Neural cell (in vitro differentiated cells): ENCODE results near the gene NFILZ. TPM values are rescaled to one million over a fixed set of nuclear protein-coding genes. Genes with fewer than 3 reads are reported as not detected.

Source experiments
- H2AFZ ChIP-seq: fragments of 200-600, 300-800 bp; sonication (generic), shearing (Covaris generic); 2 replicates; pipeline ENCODE4 v1.6.0; 2014; ENCODE audit warnings: low read depth, mild to moderate bottlenecking, antibody characterized with exemption, low read length, moderate library complexity
- H3F3A ChIP-seq: fragments of 200-600 bp; shearing (Covaris generic); 2 replicates; pipeline ENCODE4 v1.6.1; 2016; ENCODE audit warnings: mild to moderate bottlenecking, moderate library complexity, mixed read lengths, antibody characterized with exemption, low read length; ENCODE audit not compliant: insufficient read depth, poor library complexity, severe bottlenecking
- H3K27ac ChIP-seq: fragments of 200-600, 300-800 bp; sonication (generic), shearing (Covaris generic); 2 replicates; pipeline ENCODE4 v1.5.1; 2014; ENCODE audit warnings: mild to moderate bottlenecking, low read length, moderate library complexity
- H3K27me3 ChIP-seq: fragments of 300-800, 200-600 bp; sonication (generic), shearing (Covaris generic); 2 replicates; pipeline ENCODE4 v1.6.0; 2014; ENCODE audit warnings: mild to moderate bottlenecking, low read depth, low read length, moderate library complexity; ENCODE audit not compliant: insufficient read depth
- H3K36me3 ChIP-seq: fragments of 300-800, 200-600 bp; sonication (generic), shearing (Covaris generic); 2 replicates; pipeline ENCODE4 v1.5.1; 2014; ENCODE audit warnings: mild to moderate bottlenecking, antibody characterized with exemption, low read length, moderate library complexity; ENCODE audit not compliant: insufficient read depth
- H3K4me2 ChIP-seq: fragments of 300-800, 200-600 bp; sonication (generic), shearing (Covaris generic); 2 replicates; pipeline ENCODE4 v1.6.0; 2014; ENCODE audit warnings: mild to moderate bottlenecking, low read length
- H3K4me3 ChIP-seq: fragments of 300-800, 200-600 bp; sonication (generic), shearing (Covaris generic); 2 replicates; pipeline ENCODE4 v1.5.1; 2014; ENCODE audit warnings: mild to moderate bottlenecking, low read length, moderate library complexity
- H3K79me2 ChIP-seq: fragments of 200-600 bp; shearing (Covaris generic); replicated peaks from 2 replicates; pipeline ENCODE4 v1.6.0; 2014; ENCODE audit warnings: mild to moderate bottlenecking, low read length, moderate library complexity; ENCODE audit not compliant: insufficient read depth
- H3K9ac ChIP-seq: fragments of 300-800, 200-600 bp; sonication (generic), shearing (Covaris generic); 2 replicates; pipeline ENCODE4 v1.6.1; 2016; ENCODE audit warnings: mild to moderate bottlenecking, low read length, mixed read lengths
- H3K9me2 ChIP-seq: fragments of 200-600 bp; shearing (Covaris generic); 2 replicates; pipeline ENCODE4 v1.6.1; 2016; ENCODE audit warnings: mild to moderate bottlenecking, low read length, mixed read lengths; ENCODE audit not compliant: insufficient read depth
- H3K9me3 ChIP-seq: fragments of 200-600, 300-800 bp; sonication (generic), shearing (Covaris generic); 2 replicates; pipeline ENCODE4 v1.6.1; 2016; ENCODE audit warnings: mild to moderate bottlenecking, mixed run types, low read length, moderate library complexity, mixed read lengths
- H4K20me1 ChIP-seq: fragments of 200-600 bp; shearing (Covaris generic); 2 replicates; pipeline ENCODE4 v1.6.1; 2016; ENCODE audit warnings: mild to moderate bottlenecking, mixed run types; ENCODE audit not compliant: insufficient read depth
- CTCF ChIP-seq: fragments of 450-650 bp; IDR thresholded peaks from 2 replicates; pipeline ENCODE4 v1.5.1; 2014; ENCODE audit warnings: antibody characterized with exemption, mild to moderate bottlenecking, moderate library complexity; ENCODE audit not compliant: poor library complexity, severe bottlenecking
- EP300 ChIP-seq: fragments of 450-650 bp; conservative IDR thresholded peaks from 2 replicates; pipeline ENCODE4 v1.6.1; 2014; ENCODE audit warnings: antibody characterized with exemption, mild to moderate bottlenecking, moderate library complexity; ENCODE audit not compliant: poor library complexity, severe bottlenecking
- EZH2 ChIP-seq: fragments of 200-600, 300-800 bp; shearing (Covaris generic), sonication (generic); IDR thresholded peaks from 2 replicates; pipeline ENCODE4 v1.6.1; 2014; ENCODE audit warnings: antibody characterized with exemption, low read length, borderline replicate concordance, mild to moderate bottlenecking; ENCODE audit not compliant: insufficient read depth, poor library complexity, severe bottlenecking
- MXI1 ChIP-seq: fragments of 450-650 bp; conservative IDR thresholded peaks from 2 replicates; pipeline ENCODE4 v1.6.1; 2014; ENCODE audit warnings: antibody characterized with exemption, mild to moderate bottlenecking; ENCODE audit not compliant: poor library complexity, severe bottlenecking
- POLR2AphosphoS5 ChIP-seq: IDR thresholded peaks from 2 replicates; pipeline ENCODE4 v1.6.1; 2012
- RAD21 ChIP-seq: fragments of 450-650 bp; conservative IDR thresholded peaks from 2 replicates; pipeline ENCODE4 v1.6.1; 2014; ENCODE audit warnings: antibody characterized with exemption, mild to moderate bottlenecking, moderate library complexity
- REST ChIP-seq: IDR thresholded peaks from 2 replicates; pipeline ENCODE4 v1.6.1; 2012; ENCODE audit warnings: borderline replicate concordance
- SMC3 ChIP-seq: fragments of 450-650 bp; conservative IDR thresholded peaks from 2 replicates; pipeline ENCODE4 v1.6.1; 2014; ENCODE audit warnings: antibody characterized with exemption, mild to moderate bottlenecking, moderate library complexity; ENCODE audit not compliant: poor library complexity
- TAF1 ChIP-seq: IDR thresholded peaks from 2 replicates; pipeline ENCODE4 v1.6.1; 2012; ENCODE audit warnings: low read depth
- polyA plus RNA-seq: library from polyadenylated mRNA; depleted of rRNA; stranded (reverse); fragments of >200 nt; gene quantifications from 2 replicates; pipeline ENCODE4 v1.2.3, GENCODE V29; 2014

Gene NFILZ
- polyA plus RNA-seq, 1 donor from 2014 or later, result not detected

- H3K27me3 ChIP-seq, result no peaks in the 10 kb centered on the region
- H3K36me3 ChIP-seq, result no peaks in the 10 kb centered on the region
- no peaks in the 10 kb centered on the region for H3K9me3 ChIP-seq
- no peak overlapping the region for H2AFZ ChIP-seq
- no peak for TF ChIP-seq EP300
- TF ChIP-seq EZH2, result no peak
- no peak for TF ChIP-seq TAF1
- no peak for TF ChIP-seq REST
- no peak for TF ChIP-seq SMC3
- TF ChIP-seq CTCF, result no peak
- no peak for TF ChIP-seq MXI1
- no peak for TF ChIP-seq POLR2AphosphoS5
- no peak for TF ChIP-seq RAD21
- no peaks in the 10 kb centered on the region for H4K20me1 ChIP-seq
- H3F3A ChIP-seq, result no peaks in the 10 kb centered on the region
- no peak overlapping the region for H3K4me2 ChIP-seq
- H3K27ac ChIP-seq, result no peak overlapping the region
- no peaks in the 10 kb centered on the region for H3K9me2 ChIP-seq
- no peaks in the 10 kb centered on the region for H3K79me2 ChIP-seq
- no peak overlapping the region for H3K9ac ChIP-seq
- H3K4me3 ChIP-seq, result no peak overlapping the region
Measured at GRCh38 chr19:8665468-8666213, 35.2 kb downstream of the NFILZ start.

- Histone ChIP-seq H3F3A (no peaks in the 10 kb centered on the region), H4K20me1 (no peaks in the 10 kb centered on the region), H3K4me3 (no peak overlapping the region), H3K36me3 (no peaks in the 10 kb centered on the region), H3K9me2 (no peaks in the 10 kb centered on the region), H3K27ac (no peak overlapping the region), H2AFZ (no peak overlapping the region), H3K27me3 (no peaks in the 10 kb centered on the region), H3K9ac (no peak overlapping the region), H3K79me2 (no peaks in the 10 kb centered on the region), H3K4me2 (no peak overlapping the region), H3K9me3 (no peaks in the 10 kb centered on the region)
- no peak for TF ChIP-seq POLR2AphosphoS5
- TF ChIP-seq CTCF, result no peak
Measured at GRCh38 chr19:8666814-8667405, 36.5 kb downstream of the NFILZ start.
